IgD-negative memory B cell (primary cell): ENCODE results near the gene MARCKS. TPM values are rescaled to one million over a fixed set of nuclear protein-coding genes. Genes with fewer than 3 reads are reported as not detected.
A peak's percentile ranks its signal among the peaks of the same experiment; 100 is the strongest.
"Not testable (repeated sequence)": the region's sequence is repeated elsewhere in the genome, so short reads cannot be mapped to it uniquely, and the experiment has no call there.

Experiments used
- H3K27ac Mint-ChIP-seq, 3 donors: one replicate each; pipeline ENCODE4 v1.8.0; 2020 to 2022; ENCODE audit warnings: mild to moderate bottlenecking in 3 of 3, mixed read lengths in 3 of 3, moderate library complexity in 1 of 3
- H3K27me3 Mint-ChIP-seq: one replicate; pipeline ENCODE4 v1.8.0; 2021; ENCODE audit warnings: mixed read lengths
- H3K36me3 Mint-ChIP-seq: one replicate; pipeline ENCODE4 v1.8.0; 2020; ENCODE audit warnings: mild to moderate bottlenecking, mixed read lengths
- H3K4me1 Mint-ChIP-seq, 3 donors: one replicate each; pipeline ENCODE4 v1.8.0; 2020 to 2022; ENCODE audit warnings: mixed read lengths in 3 of 3, mild to moderate bottlenecking in 1 of 3
- H3K4me3 Mint-ChIP-seq, 4 donors: one replicate each; pipeline ENCODE4 v1.8.0; 2020 to 2022; ENCODE audit warnings: mild to moderate bottlenecking in 4 of 4, mixed read lengths in 4 of 4, moderate library complexity in 3 of 4
- H3K9me3 Mint-ChIP-seq, 3 donors: one replicate each; pipeline ENCODE4 v1.8.0; 2020 to 2021; ENCODE audit warnings: mixed read lengths in 3 of 3, mild to moderate bottlenecking in 1 of 3
- polyA plus RNA-seq: library from polyadenylated mRNA; unstranded; fragments of 300-500 nt; fragmentation: Illumina TruSeq; gene quantifications from one replicate; pipeline ENCODE4 v1.2.3, GENCODE V29; 2021

Gene MARCKS
- polyA plus RNA-seq, 1 donor from 2014 or later, result 17.7 TPM

- H3K27ac Mint-ChIP-seq, result no peak overlapping the region
- peaks cover 0 to 3% (median 0%) of the 10 kb centered on the region in 3 donors for H3K9me3 Mint-ChIP-seq
- H3K4me3 Mint-ChIP-seq, result no peak overlapping the region
- H3K36me3 Mint-ChIP-seq, result no peaks in the 10 kb centered on the region
- H3K27me3 Mint-ChIP-seq, result no peaks in the 10 kb centered on the region
- no peaks in the 10 kb centered on the region for H3K4me1 Mint-ChIP-seq
Measured at GRCh38 chr6:113886512-113886911, 29.4 kb downstream of the MARCKS start.

DNA sequence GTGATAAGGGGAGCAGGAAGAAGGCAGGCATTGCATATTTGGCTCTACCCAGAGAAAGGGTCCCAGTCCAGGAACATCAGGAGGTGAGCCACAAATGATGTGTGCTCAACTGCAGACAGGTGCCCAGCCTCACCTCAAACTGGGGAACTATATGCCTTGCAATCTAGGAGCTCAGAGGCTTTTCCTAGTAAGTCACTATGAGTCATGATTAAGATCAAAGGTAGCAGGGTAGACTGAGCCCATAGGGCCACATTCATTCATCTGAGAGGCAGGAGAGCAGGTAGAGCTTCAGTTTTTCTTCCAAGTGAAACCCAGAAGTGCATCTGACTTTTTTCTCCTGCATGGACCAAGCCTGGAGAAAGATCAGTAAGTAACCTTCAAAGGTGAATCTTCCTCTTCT, 31.3 kb downstream of the MARCKS start:
- Mint-ChIP-seq H3K4me3 (no peak overlapping the region), H3K27me3 (no peaks in the 10 kb centered on the region), H3K9me3 (peaks cover 0 to 11% (median 1%) of the 10 kb centered on the region in 3 donors), H3K36me3 (no peaks in the 10 kb centered on the region), H3K4me1 (no peaks in the 10 kb centered on the region), H3K27ac (no peak overlapping the region)

- no peak overlapping the region for H3K4me3 Mint-ChIP-seq
- H3K9me3 Mint-ChIP-seq, result peaks cover 0 to 11% (median 1%) of the 10 kb centered on the region in 3 donors
- no peaks in the 10 kb centered on the region for H3K36me3 Mint-ChIP-seq
- no peaks in the 10 kb centered on the region for H3K4me1 Mint-ChIP-seq
- H3K27me3 Mint-ChIP-seq, result no peaks in the 10 kb centered on the region
- no peak overlapping the region for H3K27ac Mint-ChIP-seq
Measured at GRCh38 chr6:113888956-113889630, 31.9 kb downstream of the MARCKS start.

- Mint-ChIP-seq H3K27ac (no peak overlapping the region), H3K4me3 (no peak overlapping the region), H3K4me1 (no peaks in the 10 kb centered on the region), H3K36me3 (no peaks in the 10 kb centered on the region), H3K9me3 (peaks cover 0 to 11% (median 1%) of the 10 kb centered on the region in 3 donors), H3K27me3 (peaks cover 4% of the 10 kb centered on the region)
Measured at GRCh38 chr6:113893451-113893850, 36.3 kb downstream of the MARCKS start.

GRCh38 chr6:113893866-113894265, 36.7 kb downstream of the MARCKS start:
- Mint-ChIP-seq H3K4me3 (no peak overlapping the region), H3K27ac (no peak overlapping the region), H3K9me3 (peaks cover 0 to 11% (median 1%) of the 10 kb centered on the region in 3 donors), H3K36me3 (no peaks in the 10 kb centered on the region), H3K4me1 (no peaks in the 10 kb centered on the region), H3K27me3 (peaks cover 4% of the 10 kb centered on the region)

DNA sequence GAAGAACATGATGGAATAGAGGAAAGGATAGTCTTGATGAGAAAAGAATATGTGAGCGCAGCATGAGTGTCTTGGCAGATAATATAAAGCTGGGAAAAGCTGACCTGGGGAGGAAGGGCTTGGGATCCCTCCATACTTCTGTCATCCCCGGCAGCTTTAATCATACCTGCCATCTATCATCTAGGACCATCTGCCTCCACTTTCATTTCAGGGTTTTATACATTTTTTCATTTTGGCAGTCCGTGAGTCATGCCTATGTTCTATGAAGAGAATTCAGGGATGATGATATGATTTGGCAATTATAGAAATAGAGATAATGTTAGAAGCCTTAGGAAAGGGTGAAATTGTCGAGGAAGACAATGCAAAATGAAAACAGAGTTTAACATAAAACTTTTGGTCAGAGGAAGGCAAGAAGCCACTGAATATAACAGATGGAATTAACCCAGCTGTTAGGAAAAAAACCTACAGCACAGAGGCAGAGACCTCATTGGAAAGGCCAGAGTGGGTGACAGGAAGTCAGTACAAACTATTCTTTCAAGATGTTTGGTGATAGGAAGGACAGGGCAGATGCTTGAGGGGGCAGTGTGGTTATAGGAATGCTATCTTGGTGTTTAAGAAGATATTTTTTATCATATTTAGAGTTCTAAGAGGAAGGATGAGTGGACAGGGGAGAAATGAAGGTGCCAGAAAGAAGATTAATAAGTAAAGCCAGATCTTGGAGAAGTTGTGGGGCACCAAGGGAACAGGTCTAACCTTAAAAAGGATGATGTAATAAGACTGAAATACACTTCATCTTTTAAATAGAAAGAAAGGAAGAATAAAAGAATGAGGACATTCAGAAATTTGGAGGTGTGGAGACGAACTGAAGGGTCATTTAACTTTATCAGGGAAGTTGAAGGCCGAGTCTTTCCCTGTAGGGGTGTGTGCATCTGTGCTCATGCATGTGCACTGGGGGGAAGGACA, 37.8 kb downstream of the MARCKS start:
- Mint-ChIP-seq H3K27me3 (peaks cover 4% of the 10 kb centered on the region), H3K36me3 (no peaks in the 10 kb centered on the region), H3K4me3 (no peak overlapping the region), H3K4me1 (peaks cover 0 to 2% (median 0%) of the 10 kb centered on the region in 3 donors), H3K9me3 (peaks cover 0 to 11% (median 1%) of the 10 kb centered on the region in 3 donors), H3K27ac (no peak overlapping the region)

- Mint-ChIP-seq H3K36me3 (no peaks in the 10 kb centered on the region), H3K4me3 (no peak overlapping the region), H3K27ac (no peak overlapping the region), H3K27me3 (no peaks in the 10 kb centered on the region), H3K9me3 (no peaks in the 10 kb centered on the region), H3K4me1 (peaks cover 0 to 2% (median 0%) of the 10 kb centered on the region in 3 donors)
Measured at GRCh38 chr6:113901482-113901881, 44.3 kb downstream of the MARCKS start.

DNA sequence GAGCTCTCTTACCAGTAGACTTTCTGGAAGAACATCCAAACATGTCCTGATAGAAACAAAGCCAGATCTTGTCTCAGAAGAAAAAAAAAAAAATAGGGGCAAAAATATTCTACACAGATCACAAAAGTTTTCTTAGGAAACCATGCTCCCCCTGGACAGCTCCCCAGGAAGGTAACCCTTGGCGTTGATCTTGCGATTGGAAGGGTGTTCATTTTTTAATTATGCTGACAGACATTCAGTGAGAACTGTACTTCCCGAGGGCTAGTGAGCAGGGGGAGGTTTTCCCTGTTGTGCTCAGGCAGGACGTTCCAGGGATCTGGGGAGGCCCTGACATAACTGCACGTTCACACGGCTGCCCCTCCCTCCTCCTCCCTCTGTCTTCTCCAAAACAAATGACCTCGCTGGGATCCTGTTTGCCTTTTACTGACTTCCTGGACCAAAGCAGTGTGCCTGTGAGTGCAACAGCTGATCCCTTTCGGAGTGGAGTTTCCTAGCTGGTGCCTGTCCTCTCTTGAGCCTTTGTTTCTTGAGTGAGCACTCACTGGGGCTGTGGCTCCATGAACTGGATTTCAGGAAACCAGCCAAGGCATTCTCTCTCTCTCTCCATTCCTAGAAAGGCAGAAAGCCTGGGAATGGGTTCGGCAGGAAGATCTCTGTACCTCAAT, 46.7 kb downstream of the MARCKS start:
- Mint-ChIP-seq H3K36me3 (no peaks in the 10 kb centered on the region), H3K4me3 (no peak overlapping the region), H3K27ac (no peak overlapping the region), H3K4me1 (peaks cover 0 to 2% (median 0%) of the 10 kb centered on the region in 3 donors), H3K27me3 (no peaks in the 10 kb centered on the region), H3K9me3 (no peaks in the 10 kb centered on the region)

- H3K27ac Mint-ChIP-seq, result no peak overlapping the region
- no peaks in the 10 kb centered on the region for H3K9me3 Mint-ChIP-seq
- peaks cover 0 to 2% (median 0%) of the 10 kb centered on the region in 3 donors for H3K4me1 Mint-ChIP-seq
- H3K4me3 Mint-ChIP-seq, result no peak overlapping the region
- no peaks in the 10 kb centered on the region for H3K36me3 Mint-ChIP-seq
- no peaks in the 10 kb centered on the region for H3K27me3 Mint-ChIP-seq
Measured at GRCh38 chr6:113907102-113907815, 50.1 kb downstream of the MARCKS start.

GRCh38 chr6:113908801-113909200, 51.7 kb downstream of the MARCKS start:
- H3K4me1 Mint-ChIP-seq, result peaks cover 0 to 2% (median 0%) of the 10 kb centered on the region in 3 donors
- H3K9me3 Mint-ChIP-seq, result no peaks in the 10 kb centered on the region
- H3K4me3 Mint-ChIP-seq, result no peak overlapping the region
- no peaks in the 10 kb centered on the region for H3K27me3 Mint-ChIP-seq
- H3K27ac Mint-ChIP-seq, result peak overlapping the region in 1 of 3 donors; percentile 7
- H3K36me3 Mint-ChIP-seq, result no peaks in the 10 kb centered on the region

DNA sequence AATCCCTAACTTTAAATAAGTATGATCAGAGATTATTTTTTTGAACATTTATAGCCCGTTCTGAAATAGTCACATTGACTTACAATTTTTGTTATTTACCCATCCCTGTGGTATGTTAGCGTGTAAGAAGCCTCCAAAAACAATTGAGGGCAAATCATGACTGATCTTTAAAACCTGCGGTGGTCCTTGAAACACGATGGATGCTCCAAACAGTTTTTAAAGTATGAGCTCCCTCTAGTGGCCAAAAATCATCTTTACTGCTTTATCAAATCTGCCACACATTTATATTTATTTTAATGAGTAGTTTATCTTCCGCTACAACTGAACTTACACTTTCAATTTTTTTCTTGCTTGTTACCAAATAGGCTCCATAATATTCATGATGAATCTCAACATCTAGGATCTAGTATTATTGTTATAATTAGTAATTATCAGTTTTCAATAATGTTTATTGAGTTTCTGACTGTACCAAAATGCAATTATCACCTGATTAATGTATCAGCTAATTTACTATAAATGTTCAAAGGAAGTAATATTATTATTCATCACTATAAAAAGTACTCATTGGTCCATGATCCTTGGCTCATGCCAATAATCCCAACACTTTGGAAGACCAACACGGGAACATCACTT, 52.2 kb downstream of the MARCKS start:
- Mint-ChIP-seq H3K27ac (no peak overlapping the region), H3K27me3 (no peaks in the 10 kb centered on the region), H3K9me3 (no peaks in the 10 kb centered on the region)

DNA sequence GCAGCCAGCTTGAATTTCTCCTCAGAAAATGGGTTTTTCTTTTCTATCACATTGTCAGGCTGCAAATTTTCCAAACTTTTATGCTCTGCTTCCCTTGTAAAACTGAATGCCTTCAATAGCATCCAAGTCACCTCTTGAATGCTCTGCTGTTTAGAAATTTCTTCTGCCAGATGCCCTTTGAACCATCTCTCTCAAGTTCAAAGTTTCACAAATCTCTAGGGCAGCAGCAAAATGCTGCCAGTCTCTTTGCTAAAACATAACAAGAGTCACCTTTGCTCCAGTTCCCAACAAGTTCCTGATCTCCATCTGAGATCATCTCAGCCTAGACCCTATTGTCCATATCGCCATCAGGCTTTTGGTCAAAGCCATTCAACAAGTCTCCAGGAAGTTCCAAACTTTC, 53.1 kb downstream of the MARCKS start:
- H3K4me3 Mint-ChIP-seq, H3K4me1 Mint-ChIP-seq, H3K9me3 Mint-ChIP-seq, H3K36me3 Mint-ChIP-seq, H3K27me3 Mint-ChIP-seq, H3K27ac Mint-ChIP-seq: not testable (repeated sequence)

More for the DNA sequence above, 52.2 kb downstream of the MARCKS start:
- H3K36me3 Mint-ChIP-seq, result no peaks in the 10 kb centered on the region
- H3K4me3 Mint-ChIP-seq, result no peak overlapping the region
- peaks cover 0 to 2% (median 0%) of the 10 kb centered on the region in 3 donors for H3K4me1 Mint-ChIP-seq
